NCI-H510A (cell line): ENCODE results near the gene TGIF1.
"Not testable (repeated sequence)": the region's sequence is repeated elsewhere in the genome, so short reads cannot be mapped to it uniquely, and the experiment has no call there.

Source experiments
- DNase-seq: peaks from one replicate; lab custom pipeline; 2025; lab: John Stamatoyannopoulos, UW

The TGIF1 gene

GRCh38 chr18:3455907-3456685 lies 6.1 kb downstream of the TGIF1 start:
- no peak for DNase-seq

- no peak for DNase-seq
These were observed 6.7 kb downstream of the TGIF1 start for GRCh38 chr18:3456686-3457069.

- no peak for DNase-seq
These were observed 7.3 kb downstream of the TGIF1 start for GRCh38 chr18:3457261-3457724.

GRCh38 chr18:3458378-3458777 lies 8.4 kb downstream of the TGIF1 start:
- DNase-seq = no peak

- DNase-seq = no peak
These were observed 9.2 kb downstream of the TGIF1 start for GRCh38 chr18:3458952-3459853.

- DNase-seq = no peak
These were observed 10.9 kb downstream of the TGIF1 start for GRCh38 chr18:3460823-3461398.

- DNase-seq = no peak
These were observed 11.7 kb downstream of the TGIF1 start for GRCh38 chr18:3461704-3462103.

- no peak for DNase-seq
These were observed 13.1 kb downstream of the TGIF1 start for GRCh38 chr18:3463051-3463450.

GRCh38 chr18:3466045-3466444 lies 16.1 kb downstream of the TGIF1 start:
- DNase-seq = no peak

GRCh38 chr18:3466872-3467271 lies 16.9 kb downstream of the TGIF1 start:
- no peak for DNase-seq

GRCh38 chr18:3468066-3468705 lies 18.2 kb downstream of the TGIF1 start:
- no peak for DNase-seq

GRCh38 chr18:3468833-3469232 lies 18.9 kb downstream of the TGIF1 start:
- DNase-seq = no peak

- DNase-seq = no peak
These were observed 21.2 kb downstream of the TGIF1 start for GRCh38 chr18:3471141-3471648.

GRCh38 chr18:3472121-3472520 lies 22.1 kb downstream of the TGIF1 start:
- not testable (repeated sequence) for DNase-seq

- DNase-seq = no peak
These were observed 22.9 kb downstream of the TGIF1 start for GRCh38 chr18:3472681-3473544.

GRCh38 chr18:3478262-3478978 lies 28.4 kb downstream of the TGIF1 start:
- DNase-seq = no peak

- no peak for DNase-seq
These were observed 30.1 kb downstream of the TGIF1 start for GRCh38 chr18:3479978-3480509.

GRCh38 chr18:3480827-3481573 lies 31.0 kb downstream of the TGIF1 start:
- no peak for DNase-seq

GRCh38 chr18:3481696-3482210 lies 31.8 kb downstream of the TGIF1 start:
- peak; percentile 30 for DNase-seq
